ENCODE data around the gene AGTR2. TPM values are rescaled to one million over a fixed set of nuclear protein-coding genes. Genes with fewer than 3 reads are reported as not detected.

The AGTR2 gene
- total RNA-seq, 1 experiment from 2014 or later = not detected

GRCh38 chrX:116198810-116199209 lies 28.3 kb downstream of the AGTR2 start:
- H2BK20ac ChIP-seq (ENCODE audit: low read depth, low read length, poor library complexity, severe bottlenecking) = no peak overlapping the region
- H2BK12ac ChIP-seq (ENCODE audit: insufficient read length, low read depth, low read length) = no peak overlapping the region
- H2BK5ac ChIP-seq (ENCODE audit: insufficient read length, low read length) = no peak overlapping the region
- H3K79me1 ChIP-seq (ENCODE audit: insufficient read depth, low read depth, low read length, poor library complexity, severe bottlenecking) = no peaks in the 10 kb centered on the region
- H3K14ac ChIP-seq (ENCODE audit: insufficient read depth, low read length) = no peak overlapping the region
- DNase-seq = no peak
- H3K27ac ChIP-seq (ENCODE audit: insufficient read length, low read depth, low read length) = no peak overlapping the region
- H3K23me2 ChIP-seq (ENCODE audit: insufficient read length, low read depth, low read length, poor library complexity, severe bottlenecking) = no peaks in the 10 kb centered on the region
- H3K18ac ChIP-seq (ENCODE audit: insufficient read length, low read depth, low read length) = no peak overlapping the region
- no peak overlapping the region for H3K56ac ChIP-seq (ENCODE audit: insufficient read length, low read depth, low read length)
- H3K9me3 ChIP-seq (ENCODE audit: control insufficient read depth, low read depth, low read length) = no peaks in the 10 kb centered on the region
- H4K5ac ChIP-seq (ENCODE audit: insufficient read length, low read depth, low read length) = no peak overlapping the region
- H3K4me1 Mint-ChIP-seq = no peaks in the 10 kb centered on the region
- no peak overlapping the region for H3K4me2 ChIP-seq (ENCODE audit: insufficient read depth, insufficient read length, low read length)
- no peaks in the 10 kb centered on the region for H3K79me2 ChIP-seq (ENCODE audit: insufficient read depth, low read length)
- H3K27ac Mint-ChIP-seq = no peak overlapping the region
- H4K8ac ChIP-seq (replicated peaks; ENCODE audit: insufficient read length, low read depth, low read length) = no peak overlapping the region
- no peaks in the 10 kb centered on the region; the same call in 1 of the 2 replicates for H3K27me3 Mint-ChIP-seq (ENCODE audit: low read depth)
- no peaks in the 10 kb centered on the region for H3K36me3 Mint-ChIP-seq (ENCODE audit: insufficient read depth in 1 of 3, low read depth in 3 of 3)
- no peak overlapping the region for H3K4me3 Mint-ChIP-seq
- H4K20me1 ChIP-seq (ENCODE audit: control insufficient read depth, insufficient read depth, insufficient read length) = no peaks in the 10 kb centered on the region
- no peak overlapping the region for H4K91ac ChIP-seq (ENCODE audit: insufficient read length, low read depth, low read length)
- no peak overlapping the region for H2AK5ac ChIP-seq (ENCODE audit: insufficient read length, low read length)
- no CpG with 5 or more reads among the region's 3 CpGs for WGBS (ENCODE audit: extremely low coverage, insufficient read length, low lambda C conversion rate)
- no peak overlapping the region for H3K9ac ChIP-seq (ENCODE audit: extremely low read depth, insufficient read length, low read length)
- H2BK15ac ChIP-seq (ENCODE audit: low read depth, low read length) = no peak overlapping the region
- no peaks in the 10 kb centered on the region for H3K4me1 ChIP-seq (ENCODE audit: insufficient read depth, low read length)
- peak; percentile 71 for TF ChIP-seq CTCF (conservative IDR thresholded peaks at IDR 0.05)
- H3K4ac ChIP-seq (ENCODE audit: low read depth, low read length) = no peak overlapping the region
- H2AFZ ChIP-seq (ENCODE audit: low read length) = no peak overlapping the region
- H2BK120ac ChIP-seq (ENCODE audit: low read depth, low read length, poor library complexity, severe bottlenecking) = no peak overlapping the region
- H3K27me3 ChIP-seq (ENCODE audit: insufficient read depth, low read length) = no peaks in the 10 kb centered on the region
- H3K9me3 Mint-ChIP-seq = peaks cover 0 to 2% of the 10 kb centered on the region in 2 experiments; a peak in 3 of 5 replicates
- H3K23ac ChIP-seq (ENCODE audit: insufficient read length, low read depth, low read length) = no peak overlapping the region
- no peak overlapping the region for H3T11ph ChIP-seq (ENCODE audit: low read length)

Measured in H9 (cell line).